ENCODE data around the gene FAM98A.

The FAM98A gene

DNA sequence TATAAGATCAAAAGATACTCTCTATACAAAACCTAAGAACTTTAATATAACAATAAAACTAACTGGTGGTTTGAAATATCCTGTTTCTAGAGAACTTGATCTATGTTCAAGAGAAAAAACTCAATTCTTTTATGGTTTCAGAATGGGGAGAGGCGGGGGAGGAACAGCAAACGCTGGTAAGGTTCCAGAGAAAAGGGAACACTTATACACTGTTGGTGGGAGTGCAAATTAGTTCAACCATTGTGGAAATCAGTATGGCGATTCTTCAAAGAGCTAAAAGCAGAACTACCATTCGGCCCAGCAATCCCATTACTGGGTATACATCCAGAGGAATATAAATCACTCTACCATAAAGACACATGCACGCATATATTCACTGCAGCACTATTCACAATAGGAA lies 17.2 kb downstream of the FAM98A start:
- DNase-seq (ENCODE audit: extremely low read depth, low read depth), result no peak
- TF ChIP-seq, protein P1, sequence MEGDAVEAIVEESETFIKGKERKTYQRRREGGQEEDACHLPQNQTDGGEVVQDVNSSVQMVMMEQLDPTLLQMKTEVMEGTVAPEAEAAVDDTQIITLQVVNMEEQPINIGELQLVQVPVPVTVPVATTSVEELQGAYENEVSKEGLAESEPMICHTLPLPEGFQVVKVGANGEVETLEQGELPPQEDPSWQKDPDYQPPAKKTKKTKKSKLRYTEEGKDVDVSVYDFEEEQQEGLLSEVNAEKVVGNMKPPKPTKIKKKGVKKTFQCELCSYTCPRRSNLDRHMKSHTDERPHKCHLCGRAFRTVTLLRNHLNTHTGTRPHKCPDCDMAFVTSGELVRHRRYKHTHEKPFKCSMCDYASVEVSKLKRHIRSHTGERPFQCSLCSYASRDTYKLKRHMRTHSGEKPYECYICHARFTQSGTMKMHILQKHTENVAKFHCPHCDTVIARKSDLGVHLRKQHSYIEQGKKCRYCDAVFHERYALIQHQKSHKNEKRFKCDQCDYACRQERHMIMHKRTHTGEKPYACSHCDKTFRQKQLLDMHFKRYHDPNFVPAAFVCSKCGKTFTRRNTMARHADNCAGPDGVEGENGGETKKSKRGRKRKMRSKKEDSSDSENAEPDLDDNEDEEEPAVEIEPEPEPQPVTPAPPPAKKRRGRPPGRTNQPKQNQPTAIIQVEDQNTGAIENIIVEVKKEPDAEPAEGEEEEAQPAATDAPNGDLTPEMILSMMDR (IDR thresholded peaks at IDR 0.05; ENCODE audit: low read depth, low read length), result no peak

DNA sequence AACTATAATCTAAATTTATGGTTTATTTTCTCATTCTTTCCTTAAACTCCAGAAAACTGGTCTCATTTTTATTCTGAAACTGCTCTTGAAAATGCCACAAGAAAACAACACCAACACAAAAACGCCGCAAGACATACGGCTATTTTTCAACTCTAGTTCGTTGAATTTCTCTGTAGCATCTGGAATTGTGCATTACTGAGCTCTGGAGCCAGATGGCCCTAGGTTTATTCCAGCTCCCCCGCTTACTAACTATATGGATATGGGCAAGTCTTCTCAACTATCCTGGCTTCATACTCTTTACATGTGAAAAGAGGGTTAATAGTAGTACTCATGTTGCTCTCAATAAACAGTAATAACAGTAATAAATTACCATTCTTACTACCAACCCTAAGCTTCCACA lies 19.9 kb downstream of the FAM98A start:
- TF ChIP-seq, protein P1 (IDR thresholded peaks at IDR 0.05; ENCODE audit: low read depth, low read length), result no peak
- no peak for DNase-seq (ENCODE audit: extremely low read depth, low read depth)

DNA sequence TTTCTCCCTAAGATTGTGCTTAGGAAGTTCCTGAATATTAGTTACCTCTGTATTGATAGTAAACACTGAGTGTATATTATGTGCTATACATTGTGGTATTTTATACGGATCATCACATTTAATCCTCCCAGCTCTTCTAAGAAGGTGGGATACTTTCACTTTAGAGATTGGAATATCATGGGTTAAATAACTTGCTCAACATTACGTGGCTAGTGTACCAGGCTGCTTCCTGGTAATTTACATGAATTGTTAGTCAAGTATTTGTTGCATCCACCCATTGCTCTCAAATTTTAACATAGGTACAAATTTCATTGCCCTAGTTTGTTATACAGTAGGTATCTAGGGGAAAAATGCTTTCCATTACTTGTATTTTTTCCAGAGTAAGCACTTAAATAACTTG lies 21.4 kb downstream of the FAM98A start:
- TF ChIP-seq, protein P1 (IDR thresholded peaks at IDR 0.05; ENCODE audit: low read depth, low read length), result no peak
- no peak for DNase-seq (ENCODE audit: extremely low read depth, low read depth)

GRCh38 chr2:33577084-33577483 lies 22.0 kb downstream of the FAM98A start:
- TF ChIP-seq, protein P1 (IDR thresholded peaks at IDR 0.05; ENCODE audit: low read depth, low read length), result no peak
- no peak for DNase-seq (ENCODE audit: extremely low read depth, low read depth)

DNA sequence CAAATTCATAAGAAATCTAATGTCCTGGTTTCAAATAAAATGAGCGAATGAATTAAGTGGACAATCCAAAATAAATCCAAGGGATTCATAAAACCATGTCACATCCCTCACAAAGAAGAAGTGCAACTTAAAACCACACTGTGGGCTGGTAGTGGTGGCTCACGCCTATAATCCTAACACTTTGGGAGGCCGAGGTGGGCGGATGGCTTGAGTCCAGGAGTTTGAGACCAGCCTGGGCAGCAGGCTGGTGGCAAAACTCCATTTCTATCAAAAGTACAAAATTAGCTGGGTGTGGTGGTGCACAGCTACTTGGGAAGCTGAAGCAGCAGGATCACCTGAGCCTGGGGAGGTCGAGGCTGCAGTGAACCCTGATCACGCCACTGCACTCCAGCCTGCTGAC lies 25.4 kb downstream of the FAM98A start:
- no peak for DNase-seq (ENCODE audit: extremely low read depth, low read depth)
- TF ChIP-seq, protein P1 (IDR thresholded peaks at IDR 0.05; ENCODE audit: low read depth, low read length), result no peak

DNA sequence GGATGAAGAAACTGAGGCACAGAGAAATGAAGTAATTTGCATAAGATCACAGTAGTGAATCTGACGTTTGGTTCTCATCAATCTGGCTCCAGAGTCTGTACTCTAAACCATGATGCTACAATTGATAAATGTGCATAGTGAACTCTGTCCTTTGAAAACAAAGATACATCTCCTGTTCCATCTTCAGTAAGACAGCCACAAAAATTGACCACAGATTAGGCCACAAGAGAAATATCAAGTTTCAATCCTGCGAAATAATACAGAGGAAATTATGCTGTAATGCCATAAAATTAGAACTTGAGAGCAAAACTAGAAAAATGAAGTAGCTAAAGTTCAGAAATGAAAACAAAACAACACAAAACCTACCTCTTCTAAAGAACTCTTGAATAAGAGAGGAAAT lies 28.4 kb downstream of the FAM98A start:
- no peak for DNase-seq (ENCODE audit: extremely low read depth, low read depth)
- TF ChIP-seq, protein P1 (IDR thresholded peaks at IDR 0.05; ENCODE audit: low read depth, low read length), result no peak

- DNase-seq (ENCODE audit: extremely low read depth, low read depth), result no peak
- TF ChIP-seq, protein P1 (IDR thresholded peaks at IDR 0.05; ENCODE audit: low read depth, low read length), result no peak
Measured at GRCh38 chr2:33561872-33562271, 37.2 kb downstream of the FAM98A start.

Measured in AG09319 (cell line).